Kidney (tissue), 14 donors: ENCODE results near the gene FIGNL2. TPM values are rescaled to one million over a fixed set of nuclear protein-coding genes. Genes with fewer than 3 reads are reported as not detected.

Source experiments
- DNase-seq, 5 donors: peaks; one replicate each; pipeline ENCODE4 v3.0.0-alpha.2; 2013 to 2020
- FAIRE-seq: peaks from 2 replicates; lab custom pipeline; 2012; peaks lifted over from hg19 to GRCh38; lab: Jason Lieb, UNC
- H3K27ac ChIP-seq, 2 donors: one replicate each; pipeline ENCODE4 v1.7.0; 2013; ENCODE audit warnings: low read depth in 2 of 2, low read length in 2 of 2, inconsistent platforms in 1 of 2
- H3K27me3 ChIP-seq: one replicate; pipeline ENCODE4 v1.7.1; 2013; ENCODE audit warnings: low read length, inconsistent platforms; ENCODE audit not compliant: control insufficient read depth, insufficient read depth
- H3K36me3 ChIP-seq, 3 donors: one replicate each; pipeline versions ENCODE4 v1.7.0 to v1.7.1; 2013; ENCODE audit warnings: low read length in 3 of 3, control low read depth in 1 of 3, inconsistent platforms in 1 of 3; ENCODE audit not compliant: insufficient read depth in 3 of 3, control insufficient read depth in 2 of 3
- H3K4me1 ChIP-seq, 3 donors: one replicate each; pipeline versions ENCODE4 v1.7.0 to v1.7.1; 2013; ENCODE audit warnings: low read length in 3 of 3, inconsistent platforms in 1 of 3, low read depth in 1 of 3; ENCODE audit not compliant: control insufficient read depth in 2 of 3, insufficient read depth in 2 of 3
- H3K4me3 ChIP-seq, 3 donors: one replicate each; pipeline versions ENCODE4 v1.7.0 to v1.8.1; 2013; ENCODE audit warnings: low read length in 3 of 3, control low read depth in 1 of 3, inconsistent platforms in 1 of 3
- H3K9ac ChIP-seq, 3 donors: one replicate each; pipeline versions ENCODE4 v1.7.0 to v1.7.1; 2013; ENCODE audit warnings: low read length in 3 of 3, control low read depth in 1 of 3, inconsistent platforms in 1 of 3
- H3K9me3 ChIP-seq, 3 donors: one replicate each; pipeline versions ENCODE4 v1.7.0 to v1.7.1; 2013; ENCODE audit warnings: low read length in 3 of 3, control low read depth in 1 of 3, inconsistent platforms in 1 of 3; ENCODE audit not compliant: control insufficient read depth in 2 of 3, insufficient read depth in 1 of 3
- intact Hi-C: fragments of 100-400 bp; cut with DNase I; formaldehyde crosslinking; loops from one replicate; pipeline ENCODE4 v1.11.1; 2022
- polyA plus RNA-seq: library from polyadenylated mRNA; stranded (reverse); fragments of 350-450 nt; fragmentation: Illumina TruSeq; extraction: RNeasy Lipid Tissue Mini Kit (QIAGEN cat#74804); gene quantifications from one replicate; pipeline ENCODE4 v1.2.3, GENCODE V29; 2014; ENCODE audit warnings: low read depth, low replicate concordance; ENCODE audit not compliant: insufficient read depth
- total RNA-seq: library from RNA; stranded (reverse); fragmentation: NEBNext Ultra II Directional; extraction: Animal tissue kit (Norgen Biotek cat#: 25700); gene quantifications from one replicate; pipeline ENCODE4 v1.2.1, GENCODE V29; 2021
- TF ChIP-seq, protein P1 (sequence below): IDR thresholded peaks from 3 replicates; pipeline ENCODE4 v1.5.1; 2012; ENCODE audit warnings: mild to moderate bottlenecking, moderate library complexity, borderline replicate concordance; ENCODE audit not compliant: insufficient read depth; ENCODE audit errors: extremely low read depth
- donor health status: control.
- donor health status: control.
- donor health status: control.
- donor health status: control.
- donor health status: control.
- donor health status: DM: yes; HTN: yes; CAD: no.
- donor health status: Normal renal cell carcinoma (clear cell type).

FIGNL2 gene
- total and polyA plus RNA-seq, 2 donors from 2014 or later = 3.1 to 6.1 TPM

GRCh38 chr12:51811203-51812202, 37.0 kb downstream of the FIGNL2 start:
- no peak overlapping the region for H3K4me3 ChIP-seq
- peaks cover 0 to 2% (median 0%) of the 10 kb centered on the region in 3 donors for H3K4me1 ChIP-seq
- peak in 1 of 5 donors; percentile 40 for DNase-seq
- no peaks in the 10 kb centered on the region for H3K36me3 ChIP-seq
- TF ChIP-seq, protein P1, sequence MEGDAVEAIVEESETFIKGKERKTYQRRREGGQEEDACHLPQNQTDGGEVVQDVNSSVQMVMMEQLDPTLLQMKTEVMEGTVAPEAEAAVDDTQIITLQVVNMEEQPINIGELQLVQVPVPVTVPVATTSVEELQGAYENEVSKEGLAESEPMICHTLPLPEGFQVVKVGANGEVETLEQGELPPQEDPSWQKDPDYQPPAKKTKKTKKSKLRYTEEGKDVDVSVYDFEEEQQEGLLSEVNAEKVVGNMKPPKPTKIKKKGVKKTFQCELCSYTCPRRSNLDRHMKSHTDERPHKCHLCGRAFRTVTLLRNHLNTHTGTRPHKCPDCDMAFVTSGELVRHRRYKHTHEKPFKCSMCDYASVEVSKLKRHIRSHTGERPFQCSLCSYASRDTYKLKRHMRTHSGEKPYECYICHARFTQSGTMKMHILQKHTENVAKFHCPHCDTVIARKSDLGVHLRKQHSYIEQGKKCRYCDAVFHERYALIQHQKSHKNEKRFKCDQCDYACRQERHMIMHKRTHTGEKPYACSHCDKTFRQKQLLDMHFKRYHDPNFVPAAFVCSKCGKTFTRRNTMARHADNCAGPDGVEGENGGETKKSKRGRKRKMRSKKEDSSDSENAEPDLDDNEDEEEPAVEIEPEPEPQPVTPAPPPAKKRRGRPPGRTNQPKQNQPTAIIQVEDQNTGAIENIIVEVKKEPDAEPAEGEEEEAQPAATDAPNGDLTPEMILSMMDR = no peak
- no peaks in the 10 kb centered on the region for H3K27me3 ChIP-seq
- H3K27ac ChIP-seq = no peak overlapping the region
- no peaks in the 10 kb centered on the region for H3K9me3 ChIP-seq
- no peak overlapping the region for H3K9ac ChIP-seq
- intact Hi-C loops = no loop called here
- no peak for FAIRE-seq

GRCh38 chr12:51809193-51809592, 39.3 kb downstream of the FIGNL2 start:
- TF ChIP-seq, protein P1 = no peak
- Histone ChIP-seq H3K9ac (no peak overlapping the region), H3K4me1 (no peaks in the 10 kb centered on the region), H3K27ac (no peak overlapping the region), H3K4me3 (no peak overlapping the region), H3K9me3 (no peaks in the 10 kb centered on the region), H3K27me3 (no peaks in the 10 kb centered on the region), H3K36me3 (no peaks in the 10 kb centered on the region)
- DNase-seq = no peak
- FAIRE-seq = no peak
- intact Hi-C loops = no loop called here

- intact Hi-C loops = no loop called here
- FAIRE-seq (no peak), DNase-seq (no peak)
- Histone ChIP-seq H3K9ac (no peak overlapping the region), H3K9me3 (no peaks in the 10 kb centered on the region), H3K27me3 (no peaks in the 10 kb centered on the region), H3K27ac (no peak overlapping the region), H3K4me3 (no peak overlapping the region), H3K36me3 (no peaks in the 10 kb centered on the region), H3K4me1 (no peaks in the 10 kb centered on the region)
- TF ChIP-seq, protein P1 = no peak
These were observed 41.6 kb downstream of the FIGNL2 start for GRCh38 chr12:51806896-51807295.
